ENCODE measurements around the gene GUCA1C.

The GUCA1C gene

DNA sequence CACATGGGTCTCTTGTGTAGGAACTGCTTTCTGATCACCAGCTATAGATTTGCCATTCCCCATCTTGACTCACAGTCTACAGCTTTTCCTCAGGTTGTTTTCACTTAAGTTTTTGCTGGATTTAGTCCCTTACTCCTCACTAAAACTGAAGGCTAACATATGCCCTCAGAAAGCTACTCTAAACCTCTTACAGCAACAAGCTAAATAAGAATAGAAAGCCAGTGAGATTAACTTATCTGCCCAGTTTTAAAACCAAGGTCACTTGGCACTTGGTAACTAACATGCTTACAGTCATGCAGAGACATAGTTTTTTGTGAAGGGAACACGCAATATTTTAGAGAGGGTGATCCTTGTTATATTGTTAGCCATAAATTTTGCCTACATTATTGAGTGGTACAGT is at the start of gene GUCA1C:
Gene GUCA1C, minus strand, starts transcription at position 180 of the 400 bp plus-strand sequence. Its CDS starts 117 bp downstream, at position 63.
- no peak for DNase-seq

GRCh38 chr3:108998436-108998835 is 44.8 kb upstream of the GUCA1C start:
- DNase-seq, result no peak

DNA sequence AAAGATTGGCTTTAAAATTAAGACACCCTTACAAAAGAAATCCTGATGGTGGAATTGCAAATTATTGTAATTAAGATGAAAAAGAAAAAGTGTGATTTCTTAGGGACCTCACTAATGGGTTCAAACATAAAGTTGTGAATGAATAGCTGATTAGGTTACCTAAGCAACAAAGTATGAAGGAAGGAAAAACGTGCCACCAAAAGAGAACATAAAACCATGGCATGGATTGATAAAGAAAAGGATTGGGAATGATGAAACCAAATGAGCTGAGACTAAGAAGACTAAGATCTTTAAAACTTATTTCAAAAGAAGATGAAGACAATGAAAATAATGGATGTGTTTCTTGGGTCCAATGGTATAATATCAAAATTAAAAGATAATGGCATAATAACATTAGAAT is 32.2 kb upstream of the GUCA1C start:
- no peak for DNase-seq

DNA sequence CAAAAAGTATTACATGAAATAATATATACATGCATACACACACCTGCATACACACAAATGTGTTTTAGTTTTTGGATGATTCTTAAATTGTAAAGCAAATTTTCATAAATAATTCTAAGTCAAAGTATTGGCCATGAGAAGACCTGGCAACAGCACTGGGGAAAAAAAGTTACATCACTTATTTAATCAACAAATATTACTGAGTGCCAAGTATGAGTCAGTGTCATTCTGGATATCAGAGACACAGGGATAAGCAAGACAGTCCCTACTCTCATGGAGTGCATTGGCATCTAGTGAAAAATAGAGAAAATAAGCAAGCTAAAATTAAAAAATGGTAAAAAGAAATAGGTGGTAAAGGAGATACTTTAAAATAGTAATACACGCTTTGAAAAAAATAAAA is 29.4 kb upstream of the GUCA1C start:
- DNase-seq, result no peak

DNA sequence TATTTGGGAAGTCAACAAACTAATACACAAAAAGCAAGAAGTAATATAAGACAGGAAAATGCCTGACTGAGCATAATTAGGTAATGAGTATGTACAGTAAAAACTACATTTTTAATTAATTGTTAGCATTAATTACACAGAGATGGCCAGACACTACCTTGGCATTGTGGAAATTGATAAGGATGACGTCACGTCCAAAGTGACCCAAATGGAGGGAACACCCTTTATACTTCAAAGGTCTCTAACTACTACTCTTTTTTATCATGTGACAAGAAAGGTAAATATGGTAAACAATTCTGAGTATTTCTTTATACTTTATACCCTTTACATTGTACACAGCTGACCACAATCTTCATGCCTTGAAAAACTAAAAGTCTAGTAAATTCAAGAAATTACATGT is 22.4 kb upstream of the GUCA1C start:
- no peak for DNase-seq

GRCh38 chr3:108973019-108973418 is 19.3 kb upstream of the GUCA1C start:
- DNase-seq, result no peak

GRCh38 chr3:108972482-108972881 is 18.8 kb upstream of the GUCA1C start:
- no peak for DNase-seq

DNA sequence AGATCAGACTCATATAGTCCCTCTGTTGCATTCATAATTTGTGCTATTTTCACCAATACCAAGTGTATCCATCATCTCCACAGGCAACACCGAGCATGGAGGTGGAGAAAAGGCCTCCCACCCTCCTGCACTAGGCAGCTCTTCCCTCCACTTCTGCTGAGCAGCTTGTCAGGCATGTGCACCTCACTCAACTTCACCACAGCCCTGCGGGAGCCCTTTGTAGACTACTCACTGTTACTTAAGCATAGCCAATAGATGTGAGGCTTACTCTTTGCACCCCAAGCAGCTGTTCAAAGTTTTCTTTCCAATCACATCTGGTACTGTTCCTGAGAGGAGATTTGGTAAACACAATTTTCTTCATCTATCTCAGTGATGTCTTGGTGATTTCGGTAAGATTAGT is 16.9 kb upstream of the GUCA1C start:
- no peak for DNase-seq

DNA sequence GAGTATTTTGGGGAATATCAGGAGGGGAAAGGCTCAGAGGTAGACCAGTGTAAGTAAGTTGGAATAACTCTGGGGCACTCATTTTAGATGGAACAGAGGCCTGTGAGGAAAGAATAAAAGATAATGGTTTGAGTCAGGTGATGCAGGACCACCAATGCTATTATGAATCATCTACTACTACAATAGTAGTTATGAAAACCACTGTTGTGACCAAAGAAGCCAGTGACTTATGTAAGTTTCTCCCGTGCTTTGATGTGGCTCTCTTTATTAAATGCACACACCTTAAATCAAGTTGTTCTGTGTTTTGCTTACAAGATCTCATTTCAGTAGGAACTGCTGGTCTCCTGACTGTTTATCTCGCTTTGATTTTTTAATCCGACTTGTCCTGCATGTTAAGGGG is 13.1 kb upstream of the GUCA1C start:
- DNase-seq, result no peak

DNA sequence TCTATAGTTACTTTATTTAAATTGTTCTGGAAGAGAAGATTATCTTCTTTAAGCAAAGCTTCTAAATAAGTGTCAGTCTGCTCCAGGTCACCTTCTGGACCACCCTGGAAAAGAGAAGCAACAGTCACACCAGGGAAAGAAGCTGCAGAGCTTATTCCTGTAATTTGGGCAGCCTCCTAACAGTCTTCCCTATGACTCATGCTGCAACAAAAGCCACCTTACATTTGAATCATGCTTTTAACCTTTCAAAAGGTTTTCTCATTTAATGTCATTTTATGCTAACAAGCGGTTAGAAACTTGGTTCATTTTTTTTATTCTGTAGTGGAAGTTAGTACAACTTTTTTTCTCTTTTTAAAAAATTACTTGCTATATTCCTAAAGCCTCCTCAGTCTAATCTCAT is 5.3 kb upstream of the GUCA1C start:
- no peak for DNase-seq

DNA sequence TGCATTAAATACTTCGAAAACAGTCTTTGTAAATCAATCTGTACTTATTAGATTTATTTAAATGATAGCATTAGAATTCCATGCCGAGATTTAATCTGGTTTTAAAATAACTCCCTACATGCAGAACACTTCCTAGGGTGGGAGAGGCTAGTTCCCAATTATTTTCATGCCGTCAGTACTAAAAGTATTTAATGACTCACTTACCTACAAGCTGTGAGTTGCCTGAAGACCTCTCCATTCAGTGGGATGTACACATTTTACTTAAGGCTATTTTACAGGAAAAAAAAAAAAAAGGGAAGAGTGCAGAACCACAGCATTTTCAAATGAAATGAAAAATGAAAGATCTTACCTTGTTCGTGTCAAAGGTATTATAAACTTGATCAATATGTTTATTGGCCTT is 469 bp downstream of the GUCA1C start:
- DNase-seq, result no peak

DNA sequence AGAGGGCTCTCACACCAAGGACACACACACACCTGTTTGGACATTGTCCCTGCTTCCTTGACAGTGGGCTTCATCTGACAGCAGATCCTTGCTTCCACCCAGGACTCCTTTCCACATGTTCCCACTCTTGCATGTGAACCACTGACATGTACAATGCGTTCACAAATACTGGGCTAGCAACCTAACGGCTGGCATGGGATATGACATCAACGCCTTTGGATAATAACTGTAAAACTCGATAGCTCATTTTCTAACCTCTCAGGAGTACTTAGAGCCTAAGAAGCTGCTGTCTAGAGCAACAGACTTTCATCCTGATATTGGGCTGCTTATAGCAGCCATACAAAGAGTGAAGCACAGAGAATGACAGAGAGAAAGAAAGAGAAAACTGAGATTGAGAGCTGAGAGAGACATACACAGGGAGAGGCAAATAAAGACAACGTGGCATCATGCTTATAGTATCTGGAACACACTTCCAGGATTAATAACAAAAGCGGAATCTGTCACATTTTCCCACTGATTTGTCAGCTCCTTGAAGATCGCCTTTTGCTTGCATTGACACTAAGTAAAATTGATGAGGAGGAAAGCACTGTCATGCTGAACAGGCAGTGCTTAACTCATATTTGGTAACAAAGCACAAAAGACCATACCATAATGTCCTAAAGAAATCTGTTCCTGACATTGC is 1.7 kb downstream of the GUCA1C start:
- DNase-seq, result no peak

DNA sequence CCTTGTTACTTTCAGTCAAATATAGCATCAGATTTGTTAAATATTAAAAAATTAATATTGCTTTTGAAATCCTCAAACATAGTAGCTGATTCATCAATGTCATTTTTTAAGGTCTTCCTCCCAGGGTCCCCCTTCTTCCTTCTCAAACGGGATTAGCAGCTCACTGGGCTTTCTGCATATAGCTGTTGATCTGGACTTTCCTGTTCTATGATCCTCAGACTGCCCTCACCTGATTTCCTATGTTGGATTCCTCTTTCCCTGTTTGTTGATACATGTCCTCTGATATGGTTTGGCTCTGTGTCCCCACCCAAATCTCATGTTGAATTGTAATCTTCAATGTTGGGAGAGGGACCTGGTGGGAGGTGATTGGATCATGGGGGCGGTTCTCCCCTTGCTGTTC is 5.8 kb downstream of the GUCA1C start:
- no peak for DNase-seq

DNA sequence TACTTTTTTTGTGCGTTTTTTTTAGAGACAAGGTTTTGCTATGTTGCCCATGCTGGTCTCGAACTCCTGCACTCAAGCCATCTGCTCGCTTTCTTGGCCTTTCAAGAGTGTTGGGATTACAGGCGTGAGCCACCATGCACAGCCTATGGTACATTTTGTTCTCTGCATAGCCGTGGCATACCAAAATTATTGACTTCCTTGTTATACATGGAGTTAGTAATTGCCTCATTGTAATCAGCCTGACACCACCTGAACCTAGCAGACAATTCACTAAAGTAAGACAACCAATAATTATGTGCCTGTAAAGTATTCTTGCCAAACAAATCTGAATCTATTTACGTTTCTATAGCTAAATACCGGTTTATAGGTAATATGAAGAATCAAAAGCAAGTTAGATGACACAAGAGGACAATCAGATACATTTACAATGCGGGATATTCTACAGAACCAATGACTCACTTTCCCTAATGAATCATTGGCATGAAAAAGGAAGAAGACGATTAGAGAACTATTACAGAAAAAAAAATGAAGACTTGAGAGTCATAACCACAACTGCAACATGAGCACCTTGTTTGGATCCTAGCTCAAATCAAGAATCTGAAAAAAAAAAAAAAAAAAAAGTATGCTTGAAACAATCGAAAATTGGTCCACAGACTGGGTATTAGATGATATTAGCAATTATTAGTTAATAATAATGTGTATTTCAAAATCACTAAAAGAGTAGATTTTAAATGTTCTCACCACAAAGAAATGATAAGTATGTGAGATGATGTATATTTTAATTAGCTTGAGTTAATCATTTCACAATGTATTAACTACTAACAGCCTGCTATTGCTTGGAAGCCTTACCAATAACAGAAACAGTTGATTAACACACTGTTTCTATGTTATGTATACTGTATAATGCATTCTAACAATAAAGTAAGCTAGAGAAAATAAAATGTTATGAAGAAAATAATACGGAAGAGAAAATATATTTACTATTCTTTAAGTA is 7.1 kb downstream of the GUCA1C start:
- DNase-seq, result no peak

- DNase-seq, result no peak
Observed at GRCh38 chr3:108940568-108941263, 13.0 kb downstream of the GUCA1C start.

DNA sequence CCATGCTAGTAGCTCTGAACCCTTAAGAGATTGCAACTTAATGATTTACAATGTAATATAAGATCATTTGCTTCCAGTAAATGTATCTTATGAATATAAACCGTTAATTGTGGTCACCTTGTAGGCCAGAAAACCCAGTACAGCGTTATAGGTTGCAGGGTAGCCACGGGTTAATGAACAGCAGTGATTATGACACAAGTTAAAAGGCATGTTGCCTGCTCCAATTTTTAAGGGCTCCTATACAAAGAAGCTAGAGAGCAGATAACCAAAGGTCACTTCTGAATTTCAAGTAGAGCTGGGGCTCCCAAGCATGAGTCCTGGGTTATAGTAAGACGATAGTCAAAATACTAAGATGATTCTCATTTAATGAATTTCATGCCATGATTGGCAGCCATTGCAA is 13.5 kb downstream of the GUCA1C start:
- no peak for DNase-seq

DNA sequence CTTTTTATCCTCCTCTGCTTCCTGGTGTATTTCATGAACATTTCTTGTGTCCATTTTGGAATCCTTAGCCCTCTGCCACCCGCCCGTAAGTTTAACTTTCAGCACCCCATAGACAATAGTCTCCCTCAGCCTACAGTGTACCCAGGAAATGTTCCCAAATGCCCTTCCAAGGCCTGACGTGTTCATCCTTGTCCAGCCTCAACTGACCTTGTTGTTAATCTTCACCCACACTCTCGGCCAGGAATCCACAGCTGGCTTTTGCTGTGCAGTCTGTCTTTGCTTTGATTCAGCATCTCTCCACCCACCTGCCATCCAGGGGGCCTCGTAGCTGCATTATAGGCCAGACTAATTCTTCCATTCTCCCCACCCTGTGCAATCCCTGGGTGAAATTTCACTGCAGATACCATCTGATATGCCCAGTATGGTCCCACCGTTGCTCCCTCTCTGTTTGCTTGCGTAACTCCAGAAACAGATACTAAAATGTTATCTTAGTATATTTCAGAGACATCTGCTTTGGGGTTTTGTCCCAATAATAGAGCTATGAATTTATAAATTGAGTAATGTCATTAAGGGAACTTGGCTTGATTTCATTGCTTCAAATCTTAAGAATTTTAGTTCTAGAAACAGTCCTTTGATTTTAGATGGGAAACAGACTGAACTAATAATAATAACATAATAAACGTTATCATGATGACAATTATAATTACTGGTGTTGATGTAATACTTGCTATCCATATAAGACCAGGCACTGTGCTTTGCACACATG is 16.6 kb downstream of the GUCA1C start:
- no peak for DNase-seq

GRCh38 chr3:108931035-108931434 is 22.6 kb downstream of the GUCA1C start:
- no peak for DNase-seq

DNA sequence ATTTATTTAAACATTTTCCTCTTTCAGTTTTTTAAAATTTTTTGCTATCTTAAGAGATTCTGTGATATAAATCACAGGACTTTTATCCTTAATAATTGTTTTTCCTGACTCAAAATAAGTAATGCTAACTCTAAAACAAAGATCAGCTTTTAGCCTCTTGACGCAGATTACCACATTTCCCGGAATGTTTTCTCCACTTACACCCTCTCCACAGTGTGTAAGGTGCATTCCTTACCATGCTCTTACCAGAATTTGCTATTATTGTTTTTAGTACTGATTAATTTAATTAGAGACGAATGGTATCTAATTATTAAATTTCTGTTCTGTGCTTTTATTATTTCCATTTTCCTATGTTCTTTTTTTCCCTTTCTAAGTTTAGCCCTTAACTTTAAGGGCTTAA is 34.8 kb downstream of the GUCA1C start:
- no peak for DNase-seq

- DNase-seq, result no peak
Observed at GRCh38 chr3:108914774-108915641, 38.7 kb downstream of the GUCA1C start.

DNA sequence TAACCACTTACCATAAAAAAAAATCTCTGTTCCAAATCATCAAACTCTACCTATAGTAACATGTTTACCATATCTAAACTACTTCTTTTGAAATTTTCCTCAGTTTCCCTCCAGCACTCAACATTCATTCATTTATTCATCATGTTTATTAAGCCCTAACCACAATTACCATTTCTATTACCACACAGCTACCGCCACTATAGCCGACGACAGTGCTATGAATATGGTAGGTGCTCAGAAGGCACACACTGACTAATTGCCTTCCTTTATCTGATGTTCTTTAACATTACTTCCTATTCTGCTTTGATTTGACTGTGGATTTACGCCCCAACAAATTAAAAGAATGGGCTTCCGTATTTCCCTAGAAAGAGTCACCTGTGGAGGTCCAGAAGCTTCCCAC is 43.9 kb downstream of the GUCA1C start:
- no peak for DNase-seq

- no peak for DNase-seq
Observed at GRCh38 chr3:108907194-108907593, 46.5 kb downstream of the GUCA1C start.

All from cerebellar nuclear complex (tissue), 1 donor.